Fibroblast of skin of left biceps (primary cell): ENCODE results near the gene CTTNBP2NL.
"Not testable (repeated sequence)": the region's sequence is repeated elsewhere in the genome, so short reads cannot be mapped to it uniquely, and the experiment has no call there.

Experiments
- DNase-seq, 2 experiments: peaks; one replicate each; pipeline ENCODE4 v3.0.0-alpha.2; 2013; ENCODE audit warnings: low read depth in 2 of 2

The CTTNBP2NL gene

DNA sequence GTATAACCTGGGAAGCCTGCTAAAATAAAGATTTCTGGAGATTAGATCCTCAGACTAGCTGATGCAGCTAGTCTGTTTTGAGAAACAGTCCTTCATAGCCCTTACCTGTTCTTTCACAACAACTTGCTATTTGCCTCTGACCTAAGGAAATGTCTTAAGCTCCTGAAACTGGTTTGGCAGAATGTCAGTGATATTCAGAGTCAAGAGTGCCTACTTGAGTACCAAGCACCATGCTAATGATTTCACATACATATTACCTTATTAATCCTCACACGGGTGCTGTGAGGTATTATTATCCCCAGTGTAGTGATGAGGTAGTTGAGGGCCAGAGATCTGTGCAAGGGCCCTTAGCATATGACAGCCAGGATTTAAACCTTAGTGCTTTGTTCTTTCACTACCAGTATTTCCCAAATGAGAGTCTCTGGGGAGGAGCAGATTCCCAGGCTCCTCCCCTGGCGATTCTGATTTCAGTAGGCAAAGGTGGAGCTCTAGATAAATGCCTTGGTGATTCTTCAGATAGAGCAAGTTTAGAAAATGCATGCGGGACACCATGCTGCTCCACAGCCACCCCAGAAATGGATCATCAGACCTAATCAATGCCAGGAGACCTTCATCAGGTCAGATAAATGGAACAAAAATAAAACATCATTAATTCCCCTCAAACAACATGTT lies 65.3 kb downstream of the CTTNBP2NL start:
- DNase-seq = no peak

DNA sequence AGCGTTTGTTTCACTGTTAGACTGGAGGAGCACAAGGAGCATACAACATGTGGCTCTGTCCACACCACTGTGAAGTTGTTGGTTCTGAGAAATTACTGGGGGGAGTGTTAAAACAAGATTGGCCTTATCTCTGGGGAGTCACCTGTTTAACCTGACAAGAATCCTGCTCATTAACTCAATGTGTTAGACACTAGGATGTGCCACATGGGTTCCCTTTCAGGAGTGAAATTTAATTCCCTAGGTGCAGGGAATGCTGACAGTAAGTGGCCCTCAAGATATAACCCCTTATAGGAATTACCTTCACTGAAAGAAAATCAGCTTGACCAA lies 66.9 kb downstream of the CTTNBP2NL start:
- DNase-seq = no peak

DNA sequence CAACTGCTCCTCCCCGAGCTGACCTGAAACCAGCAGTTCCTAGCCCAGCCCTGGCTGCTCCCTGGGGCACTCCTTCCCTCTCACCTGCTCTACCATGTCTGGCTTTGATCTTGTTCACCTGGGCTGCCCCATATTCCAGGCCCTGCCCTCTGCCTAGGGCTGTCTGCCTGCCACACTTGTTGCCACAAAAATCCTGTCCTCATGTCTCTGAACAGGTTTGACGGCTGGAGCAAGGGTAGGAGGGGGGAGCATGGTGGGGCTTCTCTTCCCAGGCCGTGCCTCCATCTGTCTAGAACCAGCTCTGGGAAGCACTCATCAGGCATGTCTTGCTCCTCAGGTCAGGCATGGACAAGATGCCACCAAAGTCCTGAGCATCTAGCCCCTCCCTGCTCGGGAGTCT lies 68.5 kb downstream of the CTTNBP2NL start:
- no peak for DNase-seq

DNA sequence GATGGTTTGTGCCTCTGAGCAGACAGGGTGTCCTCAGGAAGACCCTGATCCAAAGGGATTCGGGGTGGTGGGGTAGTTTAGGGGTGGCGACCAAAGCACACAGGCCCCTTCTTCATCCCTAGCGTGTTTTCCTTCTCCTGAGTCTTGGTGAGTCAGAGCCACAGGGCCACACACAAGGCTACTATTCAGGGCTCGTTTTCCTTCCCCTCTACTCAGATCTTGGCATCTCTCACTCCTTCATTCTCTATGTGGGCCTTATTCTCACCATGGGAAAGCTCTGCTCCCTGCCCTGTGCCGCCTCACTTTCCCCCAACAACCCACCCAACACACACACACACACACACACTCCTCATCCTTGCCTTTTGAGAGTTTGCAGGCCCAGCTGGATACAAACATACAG lies 69.1 kb downstream of the CTTNBP2NL start:
- DNase-seq = no peak

DNA sequence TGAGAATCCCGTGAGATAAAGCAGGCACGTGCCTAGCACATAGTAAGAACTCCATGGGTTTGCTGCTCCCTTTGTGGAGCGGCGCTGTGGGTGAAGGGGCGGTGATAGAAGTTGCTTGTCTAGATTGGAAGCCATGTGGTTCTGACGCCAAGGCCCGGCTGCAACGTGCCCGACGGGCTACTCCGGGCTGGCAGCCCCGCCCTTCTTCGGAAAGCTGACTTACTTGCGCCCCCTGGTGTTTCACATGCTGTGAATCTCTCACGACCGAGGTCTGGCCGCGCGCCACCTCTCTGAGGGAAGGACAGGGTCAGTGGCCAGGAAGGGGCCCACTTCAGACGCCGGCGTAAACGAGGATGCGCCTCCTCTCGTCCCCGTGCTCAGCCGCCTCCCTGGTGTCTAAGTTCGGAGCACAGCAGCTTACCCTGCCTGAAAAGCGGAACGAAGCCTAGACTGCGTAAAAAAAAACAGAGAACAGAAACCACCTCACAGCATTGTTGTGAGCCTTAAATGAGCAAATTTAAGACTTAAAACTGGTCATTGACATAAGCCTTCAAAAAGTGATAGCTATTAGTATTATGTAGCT lies 70.2 kb downstream of the CTTNBP2NL start:
- peak; percentile 75 to 78 for DNase-seq

DNA sequence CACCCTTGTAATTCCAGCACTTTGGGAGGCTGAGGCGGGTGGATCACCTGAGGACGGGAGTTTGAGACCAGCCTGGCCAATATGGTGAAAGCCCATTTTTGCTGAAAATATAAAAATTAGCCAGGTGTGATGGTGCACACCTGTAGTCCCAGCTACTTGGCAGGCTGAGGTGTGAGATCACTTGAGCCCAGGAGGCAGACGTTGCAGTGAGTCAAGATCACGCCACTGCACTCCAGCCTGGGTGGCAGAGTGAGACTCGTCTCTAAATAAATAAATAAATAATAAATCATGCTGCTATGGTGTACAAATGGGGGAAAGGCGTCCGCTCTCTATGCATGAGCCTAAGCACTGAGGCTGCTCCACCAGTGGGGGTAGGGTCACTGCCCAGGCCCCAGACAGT lies 74.3 kb downstream of the CTTNBP2NL start:
- DNase-seq = not testable (repeated sequence)

DNA sequence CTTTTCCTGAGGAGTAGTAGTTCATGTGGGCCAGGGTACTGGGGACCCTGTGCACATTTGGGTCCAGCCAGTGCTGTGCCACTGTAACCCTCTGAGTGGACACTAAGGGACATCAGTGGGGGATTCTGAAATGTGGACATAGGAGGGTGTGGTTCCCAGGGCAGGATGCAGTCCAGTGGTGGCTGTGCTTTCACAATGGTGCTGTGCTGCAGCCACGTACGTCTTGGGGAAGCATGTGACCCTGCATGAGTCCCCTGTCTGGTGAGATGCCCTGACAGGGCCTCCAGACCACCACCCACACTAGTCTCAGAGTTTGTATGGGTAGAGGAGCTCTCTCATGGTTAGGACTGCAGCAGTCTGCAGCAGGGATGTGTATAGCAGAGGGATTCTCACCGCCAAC lies 75.0 kb downstream of the CTTNBP2NL start:
- no peak for DNase-seq

DNA sequence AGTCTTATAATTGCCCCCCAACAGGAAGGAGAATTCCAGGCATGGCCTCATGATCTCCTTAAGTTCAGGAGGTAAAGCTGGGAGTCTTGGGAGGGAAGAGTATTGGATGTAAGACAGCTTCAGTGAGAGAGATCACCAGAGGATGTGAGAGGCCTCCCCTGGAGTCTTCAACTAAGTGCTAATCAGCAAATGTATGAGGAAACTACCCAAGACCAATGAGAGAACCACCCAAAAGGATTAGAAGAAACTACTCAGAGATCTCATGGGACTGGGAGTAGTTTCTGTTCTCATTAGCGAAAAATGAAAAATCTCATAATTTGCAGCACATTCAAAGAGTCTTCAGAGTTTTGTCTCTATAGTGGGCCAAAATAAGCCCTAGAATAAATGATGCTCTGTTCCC lies 76.1 kb downstream of the CTTNBP2NL start:
- no peak for DNase-seq

DNA sequence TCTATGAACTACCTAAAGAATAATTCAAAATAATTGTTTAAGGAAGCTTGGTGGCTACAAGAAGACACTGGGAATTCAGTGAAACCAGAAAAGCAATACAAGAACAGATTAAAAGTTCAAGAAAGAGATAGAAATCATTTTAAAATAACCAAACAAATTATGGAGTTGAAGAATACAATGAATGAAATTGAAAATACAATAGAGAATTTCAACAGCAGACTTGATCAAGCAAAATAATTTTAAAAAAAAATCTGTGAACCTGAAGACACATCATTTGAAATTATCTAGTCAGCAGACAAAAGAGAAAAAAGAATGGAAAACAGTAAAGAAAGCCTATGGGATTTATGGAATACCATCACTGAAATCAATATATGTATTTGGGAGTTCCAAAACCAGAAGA lies 81.5 kb downstream of the CTTNBP2NL start:
- no peak for DNase-seq

DNA sequence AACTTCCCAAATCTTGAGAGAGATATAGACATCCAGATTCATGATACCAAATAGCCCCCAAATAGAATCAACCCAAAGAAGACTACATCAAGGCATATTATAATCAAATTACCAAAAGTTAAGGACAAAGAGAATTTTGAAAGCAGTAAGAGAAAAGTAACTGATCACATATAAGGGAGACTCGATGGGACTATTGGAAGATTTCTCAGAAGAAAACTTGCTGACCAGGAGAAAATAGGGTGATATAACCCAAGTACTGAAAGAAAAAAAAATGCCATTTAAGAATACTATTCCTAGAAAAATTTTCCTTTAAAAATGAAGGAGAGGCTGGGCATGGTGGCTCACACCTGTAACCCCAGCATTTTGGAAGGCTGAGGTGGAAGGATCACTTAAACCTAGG lies 82.3 kb downstream of the CTTNBP2NL start:
- DNase-seq = no peak

DNA sequence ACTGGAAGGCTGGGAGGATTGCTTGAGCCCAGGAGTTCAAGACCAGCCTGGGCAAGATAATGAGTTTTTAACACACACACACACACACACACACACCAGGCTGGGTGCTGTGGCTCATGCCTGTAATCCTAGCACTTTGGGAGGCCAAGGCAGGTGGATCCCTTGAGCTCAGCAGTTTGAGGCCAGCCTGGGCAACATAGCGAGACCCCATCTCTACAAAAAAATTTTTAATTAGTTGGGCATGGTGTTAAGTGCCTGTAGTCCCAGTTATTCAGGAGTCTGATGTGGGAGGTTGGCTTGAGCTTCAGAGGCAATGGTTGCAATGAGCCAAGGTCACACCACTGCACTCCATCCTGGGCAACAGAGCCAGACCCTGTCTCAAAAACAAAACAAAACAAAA lies 90.0 kb downstream of the CTTNBP2NL start:
- DNase-seq = not testable (repeated sequence)

DNA sequence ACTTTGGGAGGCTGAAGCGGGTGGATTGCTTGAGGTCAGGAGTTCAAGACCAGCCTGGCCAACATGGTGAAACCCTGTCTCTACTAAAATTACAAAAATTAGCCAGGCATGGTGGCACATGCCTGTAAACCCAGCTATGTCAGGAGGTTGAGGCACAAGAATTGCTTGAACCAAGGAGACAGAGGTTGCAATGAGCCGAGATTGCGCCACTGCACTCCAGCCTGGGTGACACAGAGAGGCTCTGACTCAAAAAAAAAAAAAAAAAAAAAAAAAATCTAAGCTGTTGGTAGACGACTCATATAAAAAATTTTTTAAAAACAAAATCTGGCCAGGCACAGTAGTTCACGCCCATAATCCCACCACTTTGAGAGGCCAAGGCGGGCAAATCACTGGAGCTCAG lies 91.7 kb downstream of the CTTNBP2NL start:
- not testable (repeated sequence) for DNase-seq

DNA sequence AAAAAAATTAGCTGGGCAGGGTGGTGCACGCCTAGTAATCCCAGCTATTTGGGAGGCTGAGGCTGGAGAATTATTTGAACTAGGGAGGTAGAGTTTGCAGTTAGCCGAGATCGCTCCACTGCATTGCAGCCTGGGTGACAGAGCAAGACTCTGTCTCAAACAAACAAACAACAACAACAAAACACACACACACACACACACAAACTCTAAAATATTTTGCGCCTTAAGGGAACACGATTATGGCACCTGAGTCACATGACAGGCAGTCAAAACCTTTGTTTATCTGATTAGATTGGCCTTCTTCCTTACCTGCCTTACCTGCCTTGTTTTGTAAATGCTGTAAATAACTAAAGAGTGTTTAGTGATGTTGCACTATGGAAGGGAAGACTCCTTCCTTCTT lies 92.1 kb downstream of the CTTNBP2NL start:
- no peak for DNase-seq

DNA sequence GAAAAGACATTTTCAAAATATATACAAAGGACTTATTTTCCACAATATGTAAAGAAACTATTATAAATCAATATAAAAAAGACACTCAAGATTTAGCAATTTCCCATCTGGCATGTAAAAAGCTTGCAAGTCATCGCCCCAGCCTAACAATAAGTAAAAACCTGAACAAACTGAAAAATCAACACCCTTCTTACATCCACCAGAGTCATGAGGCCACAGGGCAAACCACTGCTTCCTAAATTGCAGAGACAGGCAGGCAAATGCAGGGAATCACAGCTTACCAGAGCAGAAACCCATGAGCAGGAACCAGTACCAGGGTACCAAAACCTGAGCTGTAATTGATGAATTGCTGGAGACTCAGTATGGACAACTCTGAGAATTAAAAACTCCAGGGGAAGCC lies 96.1 kb downstream of the CTTNBP2NL start:
- no peak for DNase-seq

DNA sequence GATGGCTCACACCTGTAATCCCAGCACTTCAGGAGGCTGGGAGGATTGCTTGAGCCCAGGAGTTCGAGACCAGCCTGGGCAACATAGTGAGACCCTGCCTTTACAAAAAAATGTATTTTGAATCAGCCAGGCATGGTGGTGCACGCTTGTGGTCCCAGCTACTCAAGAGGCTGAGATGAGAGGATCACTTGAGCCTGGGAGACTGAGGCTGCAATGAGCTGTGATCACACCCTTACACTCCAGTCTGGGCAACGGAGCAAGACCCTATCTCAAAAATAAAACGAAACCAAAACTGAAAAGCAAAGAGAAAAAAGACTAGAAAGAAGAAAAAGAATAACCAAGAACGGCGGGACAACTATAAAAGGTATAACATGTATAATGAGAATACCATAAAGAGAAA lies 97.3 kb downstream of the CTTNBP2NL start:
- DNase-seq = no peak

DNA sequence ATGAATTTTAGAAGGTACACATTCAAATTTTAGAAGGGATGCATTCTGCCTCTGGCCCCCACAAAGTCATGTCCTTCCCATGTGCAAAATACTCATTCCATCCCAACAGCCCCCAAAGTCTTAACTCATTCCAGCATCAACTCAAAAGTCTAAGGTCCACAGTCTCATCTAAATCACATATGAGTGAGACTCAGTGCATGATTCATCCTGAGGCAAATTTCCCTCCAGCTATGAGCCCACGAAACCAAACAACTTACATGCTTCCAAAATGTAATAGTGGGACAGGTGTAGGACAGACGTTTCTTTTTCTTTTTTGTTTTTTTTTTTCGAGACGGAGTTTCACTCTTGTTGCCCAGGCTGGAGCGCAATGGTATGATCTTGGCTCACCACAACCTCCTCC lies 100.3 kb downstream of the CTTNBP2NL start:
- DNase-seq = no peak

DNA sequence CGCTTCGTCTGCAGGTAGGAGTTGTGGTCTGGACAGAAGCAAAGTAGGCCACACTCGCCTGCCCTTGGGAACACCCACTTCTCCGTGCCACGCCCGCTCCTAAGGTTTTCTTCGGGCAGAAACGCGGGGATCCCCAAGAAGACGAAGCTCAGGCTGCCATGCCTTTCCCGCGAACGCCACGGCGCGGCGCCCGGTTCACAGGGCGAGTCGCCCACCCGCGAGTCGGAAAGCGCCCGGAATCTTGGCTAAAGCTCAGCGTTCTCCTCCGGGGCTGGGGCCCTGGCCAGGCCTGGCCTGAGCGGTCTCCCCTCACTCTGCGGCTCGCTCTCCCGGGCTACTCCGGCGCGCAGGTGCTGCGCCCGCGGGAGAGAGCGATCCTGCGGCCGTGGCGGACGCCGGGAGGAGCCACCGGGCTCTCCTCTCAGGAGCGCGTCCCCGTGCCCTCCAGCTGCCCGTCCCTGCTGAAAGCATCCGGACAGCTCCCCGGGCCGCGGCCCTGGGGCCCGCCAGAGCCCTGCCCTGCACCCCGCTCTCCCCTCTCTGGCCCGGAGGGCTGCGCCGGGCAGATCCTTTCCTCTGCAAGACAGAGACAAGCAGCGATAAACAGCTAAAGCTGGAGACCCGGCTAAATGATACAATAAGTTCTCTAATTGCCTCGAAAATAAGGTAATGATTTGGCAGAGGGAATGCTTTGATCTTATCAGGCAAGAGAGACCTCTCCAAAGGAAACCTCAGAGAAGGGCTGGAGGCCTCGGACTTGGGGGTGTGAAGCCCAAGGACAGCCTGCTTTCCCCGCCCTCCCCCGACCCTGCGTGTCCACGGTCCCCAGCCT lies 106.0 kb downstream of the CTTNBP2NL start:
- DNase-seq = peak; percentile 30 to 34

DNA sequence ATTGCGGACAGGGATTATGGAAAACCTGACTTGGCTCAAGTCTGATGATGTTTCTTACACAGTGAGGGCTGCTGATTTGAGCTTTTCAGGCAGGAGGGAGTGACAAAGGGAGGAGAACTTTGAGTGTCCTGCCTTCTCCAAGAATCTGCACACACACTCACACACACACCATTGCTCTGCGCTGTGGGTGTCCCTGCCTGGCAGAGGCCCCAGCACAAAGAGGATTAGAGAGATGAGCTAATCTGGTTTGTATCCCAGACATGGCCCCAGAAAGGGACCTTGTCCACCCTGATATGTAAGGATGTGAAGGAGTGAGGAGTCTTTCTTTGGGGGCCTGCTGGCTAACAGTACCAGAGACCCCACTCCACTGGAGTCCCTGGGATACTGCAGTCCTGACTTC lies 106.8 kb downstream of the CTTNBP2NL start:
- DNase-seq = no peak

DNA sequence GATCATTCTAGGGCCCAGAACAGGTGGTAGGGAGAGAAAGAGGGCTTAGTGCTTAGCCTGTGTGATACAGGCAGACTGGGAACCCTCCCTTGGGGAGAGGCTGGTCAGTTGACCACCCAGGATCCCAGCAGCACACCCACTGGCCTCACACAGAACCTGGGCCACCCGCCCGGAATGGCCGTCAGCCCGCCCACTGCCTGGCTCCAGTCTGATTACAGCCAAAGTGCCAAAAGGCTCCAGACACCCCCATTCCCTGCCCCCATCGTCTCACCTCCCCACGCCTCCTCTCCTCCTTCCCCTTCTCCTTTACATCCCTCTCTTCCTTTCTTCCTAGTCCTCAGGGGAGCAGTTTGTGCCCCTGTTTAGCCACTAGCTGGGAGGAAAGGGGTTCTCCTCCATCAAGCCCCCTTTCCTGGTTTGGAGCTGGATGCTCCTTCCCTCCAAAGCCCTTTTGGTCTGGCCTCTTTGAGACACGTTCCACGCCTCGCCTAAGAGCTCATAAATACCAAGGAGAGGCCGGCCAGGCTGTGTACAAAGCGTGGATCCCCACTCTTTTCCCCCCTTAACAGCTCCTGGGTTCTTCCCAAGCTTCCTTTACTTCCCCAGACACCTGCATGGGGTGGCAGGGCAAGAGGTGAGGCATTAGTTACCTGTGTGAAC lies 108.1 kb downstream of the CTTNBP2NL start:
- no peak for DNase-seq

DNA sequence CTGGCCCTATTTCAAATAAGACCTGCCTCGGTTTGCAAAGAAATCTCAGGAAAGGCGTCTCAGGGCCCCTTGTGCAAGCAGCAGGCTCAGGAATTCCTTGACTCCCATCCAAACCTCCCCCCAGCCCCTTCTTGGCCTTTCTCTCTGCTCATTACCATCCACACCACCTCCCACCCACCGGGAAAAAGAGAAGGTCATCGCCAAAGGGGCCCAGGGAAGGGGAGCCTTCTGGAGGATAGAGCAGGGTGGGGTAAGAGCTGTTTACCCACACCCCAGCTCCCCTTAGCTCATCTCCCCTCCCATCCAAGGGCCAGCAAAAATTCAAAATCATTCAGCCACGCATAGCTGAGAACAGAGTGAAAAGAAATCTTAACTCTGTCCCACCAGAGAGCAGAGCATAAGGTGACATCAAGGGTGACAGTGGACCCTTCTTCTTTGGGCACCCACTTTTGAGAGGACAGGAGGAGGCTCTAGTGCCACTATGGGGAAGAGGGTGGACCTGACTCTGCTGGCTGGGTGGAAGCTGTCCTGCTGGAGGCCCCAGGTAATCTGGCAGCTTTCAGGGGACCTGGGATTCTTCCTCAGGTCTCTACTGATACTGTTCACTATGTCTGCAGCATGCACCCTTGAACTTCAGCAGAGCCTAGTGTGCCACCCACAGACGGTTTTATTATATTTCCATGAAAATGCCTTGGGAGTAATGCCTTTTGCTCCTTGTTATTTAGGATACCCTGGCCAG lies 108.8 kb downstream of the CTTNBP2NL start:
- DNase-seq = no peak

DNA sequence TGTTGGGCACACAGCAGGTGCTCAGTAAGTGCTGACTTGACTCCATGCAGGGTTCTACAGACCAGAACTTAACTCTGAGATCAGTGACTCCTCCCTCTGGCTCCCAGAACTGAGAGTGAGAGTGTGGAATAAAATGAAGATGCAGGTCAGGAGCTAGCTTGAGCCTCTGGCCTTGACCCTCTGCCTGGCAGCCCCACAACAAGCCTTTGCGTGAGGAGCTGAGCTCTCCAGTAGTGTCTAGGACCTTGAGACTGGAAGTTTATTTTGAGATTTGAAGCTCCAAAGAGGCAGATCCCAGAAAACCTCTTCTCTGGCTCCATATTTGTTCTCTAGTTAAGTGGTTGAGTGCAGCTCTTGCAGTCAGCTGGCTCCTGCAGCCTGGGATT lies 109.4 kb downstream of the CTTNBP2NL start:
- DNase-seq = no peak

DNA sequence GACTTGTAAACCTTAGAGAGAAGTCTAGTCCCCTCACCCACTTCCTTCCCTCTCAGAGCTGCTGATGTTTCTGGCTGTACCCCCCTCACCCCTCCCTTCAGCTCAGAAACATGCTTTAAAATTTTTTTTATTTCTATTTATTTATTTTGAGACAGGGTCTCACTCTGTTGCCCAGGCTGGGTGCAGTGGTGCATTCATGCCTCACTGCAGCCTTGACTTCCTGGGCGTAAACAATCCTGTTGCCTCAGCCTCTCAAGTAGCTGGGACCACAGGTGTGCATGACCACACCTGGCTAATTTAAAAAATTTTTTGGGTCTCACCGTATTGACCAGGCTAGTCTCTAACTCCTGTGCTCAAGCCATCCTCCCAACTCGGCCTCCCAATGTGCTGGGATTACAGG lies 109.9 kb downstream of the CTTNBP2NL start:
- DNase-seq = no peak
